22Rv1 (cell line): Measurements from ENCODE around the gene KCNT1.

Source experiments
- H3K27ac ChIP-seq: fragments of 450-650 bp; 2 replicates; pipeline ENCODE4 v1.5.1; 2017
- CTCF ChIP-seq: fragments of 450-650 bp; IDR thresholded peaks from 2 replicates; pipeline ENCODE4 v1.5.1; 2017; ENCODE audit warnings: mild to moderate bottlenecking
- ZFX ChIP-seq: fragments of 450-650 bp; IDR thresholded peaks from 2 replicates; pipeline ENCODE4 v1.6.1; 2017; ENCODE audit warnings: antibody characterized with exemption, borderline replicate concordance

Gene KCNT1

GRCh38 chr9:135745189-135745588 is 43.2 kb downstream of the KCNT1 start:
- H3K27ac ChIP-seq = no peak overlapping the region
- TF ChIP-seq ZFX = no peak
- no peak for TF ChIP-seq CTCF

GRCh38 chr9:135745686-135746324 is 43.8 kb downstream of the KCNT1 start:
- TF ChIP-seq ZFX = no peak
- no peak for TF ChIP-seq CTCF
- no peak overlapping the region for H3K27ac ChIP-seq

- no peak for TF ChIP-seq ZFX
- no peak for TF ChIP-seq CTCF
- H3K27ac ChIP-seq = no peak overlapping the region
These were observed 44.6 kb downstream of the KCNT1 start for GRCh38 chr9:135746565-135746964.

- H3K27ac ChIP-seq = no peak overlapping the region
- TF ChIP-seq CTCF (no peak), ZFX (no peak)
These were observed 45.3 kb downstream of the KCNT1 start for GRCh38 chr9:135747311-135747710.

- TF ChIP-seq CTCF (no peak), ZFX (no peak)
- H3K27ac ChIP-seq = no peak overlapping the region
These were observed 46.7 kb downstream of the KCNT1 start for GRCh38 chr9:135748676-135749075.

- TF ChIP-seq CTCF = no peak
- no peak for TF ChIP-seq ZFX
- no peak overlapping the region for H3K27ac ChIP-seq
These were observed 47.4 kb downstream of the KCNT1 start for GRCh38 chr9:135749171-135750045.

GRCh38 chr9:135750786-135751185 is 48.8 kb downstream of the KCNT1 start:
- no peak overlapping the region for H3K27ac ChIP-seq
- TF ChIP-seq CTCF (no peak), ZFX (no peak)
